WTC11 (cell line): ENCODE data around the gene MYO3A. TPM values are rescaled to one million over a fixed set of nuclear protein-coding genes. Genes with fewer than 3 reads are reported as not detected.

Source experiments
- ATAC-seq: fragments of 200-7000 bp; cut with Tn5 transposase; 2 replicates; pipeline ENCODE4 v1.10.0; 2021; ENCODE audit warnings: mild to moderate bottlenecking, moderate library complexity
- CTCF ChIA-PET: fragments of 300-600 bp; sonication (Branson Sonifier 250); formaldehyde crosslinking; loops from one replicate; lab custom pipeline; 2021; ENCODE audit warnings: antibody characterized with exemption; lab: Charles Lee
- POLR2A ChIA-PET: fragments of 350-600 bp; sonication (Branson Sonifier 250); formaldehyde crosslinking; loops from one replicate; lab custom pipeline; 2021; ENCODE audit warnings: antibody characterized with exemption; lab: Charles Lee
- DNase-seq: peaks from one replicate; pipeline ENCODE4 v3.0.0; 2021; ENCODE audit warnings: low spot score
- H3K27ac Mint-ChIP-seq: 2 replicates; pipeline ENCODE4 v1.8.0; 2021; ENCODE audit warnings: mixed read lengths
- H3K27me3 Mint-ChIP-seq: 2 replicates; pipeline ENCODE4 v1.8.0; 2021; ENCODE audit warnings: low read depth, mild to moderate bottlenecking, moderate library complexity, mixed read lengths
- H3K36me3 Mint-ChIP-seq: 2 replicates; pipeline ENCODE4 v1.8.0; 2021; ENCODE audit warnings: mixed read lengths
- H3K4me1 Mint-ChIP-seq: 2 replicates; pipeline ENCODE4 v1.8.0; 2022; ENCODE audit warnings: mixed read lengths
- H3K4me3 Mint-ChIP-seq: 2 replicates; pipeline ENCODE4 v1.8.0; 2021; ENCODE audit warnings: mild to moderate bottlenecking, moderate library complexity, mixed read lengths
- H3K9me3 Mint-ChIP-seq: 2 replicates; pipeline ENCODE4 v1.8.0; 2021; ENCODE audit warnings: mixed read lengths
- CREM ChIP-seq: sonication (generic); formaldehyde crosslinking; IDR thresholded peaks from 2 replicates; pipeline ENCODE4 v1.8.1; 2022; ENCODE audit warnings: mild to moderate bottlenecking, missing genetic modification reagents, moderate library complexity
- JAZF1 ChIP-seq: fragments of 250-450 bp; sonication (Bioruptor Pico); IDR thresholded peaks from 2 replicates; pipeline ENCODE4 v1.9.0; 2021; ENCODE audit warnings: moderate library complexity, mild to moderate bottlenecking, inconsistent platforms
- NFATC4 ChIP-seq: fragments of 250-450 bp; sonication (Bioruptor Pico); IDR thresholded peaks from 2 replicates; pipeline ENCODE4 v1.9.0; 2021; ENCODE audit warnings: mild to moderate bottlenecking
- NR3C1 ChIP-seq: sonication (generic); formaldehyde crosslinking; conservative IDR thresholded peaks from 2 replicates; pipeline ENCODE4 v1.8.1; 2023; ENCODE audit warnings: low read depth, mild to moderate bottlenecking, missing genetic modification reagents
- RELA ChIP-seq: sonication (generic); formaldehyde crosslinking; IDR thresholded peaks from 2 replicates; pipeline ENCODE4 v1.8.1; 2022; ENCODE audit warnings: missing genetic modification reagents, mild to moderate bottlenecking, borderline replicate concordance
- SMAD4 ChIP-seq: sonication (generic); formaldehyde crosslinking; IDR thresholded peaks from 2 replicates; pipeline ENCODE4 v1.8.0; 2022; ENCODE audit warnings: mild to moderate bottlenecking, missing genetic modification reagents
- TEAD1 ChIP-seq: sonication (generic); formaldehyde crosslinking; IDR thresholded peaks from 2 replicates; pipeline ENCODE4 v1.8.0; 2022; ENCODE audit warnings: mild to moderate bottlenecking, missing genetic modification reagents
- ZNF121 ChIP-seq: sonication (generic); formaldehyde crosslinking; IDR thresholded peaks from 2 replicates; pipeline ENCODE4 v1.8.0; 2023; ENCODE audit warnings: missing genetic modification reagents
- ZNF138 ChIP-seq: sonication (generic); formaldehyde crosslinking; conservative IDR thresholded peaks from 2 replicates; pipeline ENCODE4 v1.8.1; 2022; ENCODE audit warnings: mild to moderate bottlenecking, moderate library complexity, missing genetic modification reagents
- ZNF232 ChIP-seq: sonication (generic); formaldehyde crosslinking; IDR thresholded peaks from 2 replicates; pipeline ENCODE4 v1.8.0; 2022; ENCODE audit warnings: mild to moderate bottlenecking, missing genetic modification reagents
- ZNF317 ChIP-seq: sonication (generic); formaldehyde crosslinking; IDR thresholded peaks from 2 replicates; pipeline ENCODE4 v1.8.1; 2023; ENCODE audit warnings: low read depth, mild to moderate bottlenecking, moderate library complexity, missing genetic modification reagents, borderline replicate concordance
- total RNA-seq: library from RNA; stranded (reverse); gene quantifications from 3 replicates; pipeline ENCODE4 v1.2.3, GENCODE V29; 2021
- TF ChIP-seq, protein P1 (sequence below): sonication (generic); formaldehyde crosslinking; IDR thresholded peaks from 2 replicates; pipeline ENCODE4 v1.8.1; 2023; ENCODE audit warnings: mild to moderate bottlenecking, missing genetic modification reagents
- TF ChIP-seq, protein P2 (sequence below): sonication (generic); formaldehyde crosslinking; IDR thresholded peaks from 2 replicates; pipeline ENCODE4 v1.8.0; 2022; ENCODE audit warnings: missing genetic modification reagents
- TF ChIP-seq, protein P3 (sequence below): sonication (generic); formaldehyde crosslinking; IDR thresholded peaks from 2 replicates; pipeline ENCODE4 v1.8.1; 2023; ENCODE audit warnings: mild to moderate bottlenecking, missing genetic modification reagents, moderate library complexity
- TF ChIP-seq, protein P4 (sequence below): sonication (generic); formaldehyde crosslinking; IDR thresholded peaks from 2 replicates; pipeline ENCODE4 v1.8.0; 2022; ENCODE audit warnings: mild to moderate bottlenecking, missing genetic modification reagents

Gene MYO3A
- total RNA-seq, 1 experiment from 2014 or later, result 3.7 TPM

DNA sequence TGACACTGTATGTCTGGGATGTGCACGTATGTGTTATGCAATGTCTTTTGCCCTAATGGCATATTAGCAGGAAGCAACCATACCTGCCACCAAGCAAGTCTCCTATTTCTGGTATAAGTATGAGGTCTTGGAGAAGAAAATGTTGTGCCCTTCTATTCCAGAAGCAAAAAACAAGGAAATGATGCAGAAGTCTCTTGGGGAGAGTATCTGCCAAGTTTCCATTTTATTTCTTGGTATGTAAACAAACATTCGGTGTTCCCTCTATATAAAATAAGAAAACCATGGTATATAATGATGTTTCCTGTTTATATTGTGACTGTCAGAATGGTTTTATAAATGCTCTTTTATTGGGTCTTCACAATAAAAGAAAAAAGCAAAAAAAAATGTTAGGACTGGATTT is 19.3 kb upstream of the MYO3A start:
- Mint-ChIP-seq H3K27ac (no peak overlapping the region), H3K36me3 (peaks cover 37% of the 10 kb centered on the region), H3K27me3 (no peaks in the 10 kb centered on the region), H3K4me1 (peaks cover 6% of the 10 kb centered on the region; the same call in 1 of the 2 replicates), H3K4me3 (no peak overlapping the region), H3K9me3 (peaks cover 42% of the 10 kb centered on the region)
- CTCF ChIA-PET, result no interaction called here
- ATAC-seq (no peak), DNase-seq (no peak)
- POLR2A ChIA-PET, result no interaction called here
- TF ChIP-seq NFATC4 (no peak), NR3C1 (CRISPR knock-in tag) (no peak)
- TF ChIP-seq, protein P1, sequence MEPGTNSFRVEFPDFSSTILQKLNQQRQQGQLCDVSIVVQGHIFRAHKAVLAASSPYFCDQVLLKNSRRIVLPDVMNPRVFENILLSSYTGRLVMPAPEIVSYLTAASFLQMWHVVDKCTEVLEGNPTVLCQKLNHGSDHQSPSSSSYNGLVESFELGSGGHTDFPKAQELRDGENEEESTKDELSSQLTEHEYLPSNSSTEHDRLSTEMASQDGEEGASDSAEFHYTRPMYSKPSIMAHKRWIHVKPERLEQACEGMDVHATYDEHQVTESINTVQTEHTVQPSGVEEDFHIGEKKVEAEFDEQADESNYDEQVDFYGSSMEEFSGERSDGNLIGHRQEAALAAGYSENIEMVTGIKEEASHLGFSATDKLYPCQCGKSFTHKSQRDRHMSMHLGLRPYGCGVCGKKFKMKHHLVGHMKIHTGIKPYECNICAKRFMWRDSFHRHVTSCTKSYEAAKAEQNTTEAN (CRISPR knock-in tag), result no peak

DNA sequence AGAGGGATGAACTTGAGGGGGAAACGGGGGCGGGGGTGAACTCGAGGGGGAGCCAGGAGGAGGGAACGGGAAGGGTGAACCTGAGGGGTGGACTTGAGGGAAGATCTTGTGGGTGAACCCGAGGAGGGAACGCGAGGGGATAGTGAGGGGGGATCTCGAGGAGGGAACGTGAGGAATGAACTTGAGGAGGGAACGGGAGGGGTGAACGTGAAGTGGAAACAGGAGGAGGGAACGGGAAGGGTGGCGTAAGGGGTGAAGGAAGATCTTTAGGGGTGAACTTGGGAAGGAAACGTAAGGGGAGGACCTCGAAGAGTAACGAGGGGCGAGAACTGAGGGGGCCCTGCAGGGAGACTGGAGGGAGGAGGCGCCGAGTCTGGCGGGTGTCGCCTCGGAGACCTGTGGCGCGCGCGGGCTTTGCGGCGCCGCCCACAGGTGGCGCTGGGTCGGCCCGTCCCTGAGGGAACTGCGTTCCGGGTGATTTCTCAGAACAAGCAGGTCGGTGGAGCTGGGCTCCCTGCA is 651 bp downstream of the MYO3A start:
- DNase-seq (peak; percentile 57), ATAC-seq (peak; percentile 53)
- ChIA-PET POLR2A (interaction anchor here (0.7 kb wide), 1 partner anchor 25 kb away, joined by 5 read pairs; no protein-coding TSS in a partner anchor), CTCF (interaction anchor here (0.6 to 1.6 kb wide), 7 partner anchors 9 to 279 kb away, joined by 3 to 15 read pairs (median 5); no protein-coding TSS in a partner anchor)
- TF ChIP-seq ZNF232 (CRISPR knock-in tag) (0 out of 2 replicates have a peak, but pooled peaks have one; percentile 19), TEAD1 (CRISPR knock-in tag) (0 out of 2 replicates have a peak, but pooled peaks have one; percentile 33), RELA (no peak)
- TF ChIP-seq, protein P2, sequence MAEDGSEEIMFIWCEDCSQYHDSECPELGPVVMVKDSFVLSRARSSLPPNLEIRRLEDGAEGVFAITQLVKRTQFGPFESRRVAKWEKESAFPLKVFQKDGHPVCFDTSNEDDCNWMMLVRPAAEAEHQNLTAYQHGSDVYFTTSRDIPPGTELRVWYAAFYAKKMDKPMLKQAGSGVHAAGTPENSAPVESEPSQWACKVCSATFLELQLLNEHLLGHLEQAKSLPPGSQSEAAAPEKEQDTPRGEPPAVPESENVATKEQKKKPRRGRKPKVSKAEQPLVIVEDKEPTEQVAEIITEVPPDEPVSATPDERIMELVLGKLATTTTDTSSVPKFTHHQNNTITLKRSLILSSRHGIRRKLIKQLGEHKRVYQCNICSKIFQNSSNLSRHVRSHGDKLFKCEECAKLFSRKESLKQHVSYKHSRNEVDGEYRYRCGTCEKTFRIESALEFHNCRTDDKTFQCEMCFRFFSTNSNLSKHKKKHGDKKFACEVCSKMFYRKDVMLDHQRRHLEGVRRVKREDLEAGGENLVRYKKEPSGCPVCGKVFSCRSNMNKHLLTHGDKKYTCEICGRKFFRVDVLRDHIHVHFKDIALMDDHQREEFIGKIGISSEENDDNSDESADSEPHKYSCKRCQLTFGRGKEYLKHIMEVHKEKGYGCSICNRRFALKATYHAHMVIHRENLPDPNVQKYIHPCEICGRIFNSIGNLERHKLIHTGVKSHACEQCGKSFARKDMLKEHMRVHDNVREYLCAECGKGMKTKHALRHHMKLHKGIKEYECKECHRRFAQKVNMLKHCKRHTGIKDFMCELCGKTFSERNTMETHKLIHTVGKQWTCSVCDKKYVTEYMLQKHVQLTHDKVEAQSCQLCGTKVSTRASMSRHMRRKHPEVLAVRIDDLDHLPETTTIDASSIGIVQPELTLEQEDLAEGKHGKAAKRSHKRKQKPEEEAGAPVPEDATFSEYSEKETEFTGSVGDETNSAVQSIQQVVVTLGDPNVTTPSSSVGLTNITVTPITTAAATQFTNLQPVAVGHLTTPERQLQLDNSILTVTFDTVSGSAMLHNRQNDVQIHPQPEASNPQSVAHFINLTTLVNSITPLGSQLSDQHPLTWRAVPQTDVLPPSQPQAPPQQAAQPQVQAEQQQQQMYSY (CRISPR knock-in tag), result no peak
- TF ChIP-seq, protein P3, sequence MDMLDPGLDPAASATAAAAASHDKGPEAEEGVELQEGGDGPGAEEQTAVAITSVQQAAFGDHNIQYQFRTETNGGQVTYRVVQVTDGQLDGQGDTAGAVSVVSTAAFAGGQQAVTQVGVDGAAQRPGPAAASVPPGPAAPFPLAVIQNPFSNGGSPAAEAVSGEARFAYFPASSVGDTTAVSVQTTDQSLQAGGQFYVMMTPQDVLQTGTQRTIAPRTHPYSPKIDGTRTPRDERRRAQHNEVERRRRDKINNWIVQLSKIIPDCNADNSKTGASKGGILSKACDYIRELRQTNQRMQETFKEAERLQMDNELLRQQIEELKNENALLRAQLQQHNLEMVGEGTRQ (CRISPR knock-in tag), result 0 out of 2 replicates have a peak, but pooled peaks have one; percentile 2
- Mint-ChIP-seq H3K27ac (peak overlapping the region; percentile 88), H3K9me3 (no peaks in the 10 kb centered on the region), H3K36me3 (no peaks in the 10 kb centered on the region), H3K27me3 (peaks cover 20% of the 10 kb centered on the region), H3K4me1 (peaks cover 11% of the 10 kb centered on the region), H3K4me3 (peak overlapping the region; percentile 95)

DNA sequence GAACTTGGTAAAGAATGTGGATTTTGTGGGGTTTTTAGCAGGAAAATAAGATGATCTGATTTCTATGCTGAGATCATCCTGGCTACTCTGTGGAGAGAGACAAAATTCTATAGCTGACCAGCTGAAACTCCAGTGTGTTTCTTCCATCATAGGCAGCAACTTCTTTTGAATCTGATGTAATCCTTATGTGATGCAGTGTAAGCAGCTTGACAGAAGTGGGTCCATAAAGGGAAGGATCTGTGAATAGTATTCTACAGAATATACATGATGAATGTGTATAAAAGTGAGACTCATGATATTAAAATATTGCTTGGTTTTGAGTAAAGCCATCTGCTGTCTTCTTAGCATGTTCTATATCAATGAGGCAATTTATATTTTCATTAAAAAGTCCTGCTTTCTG is 4.4 kb downstream of the MYO3A start:
- Mint-ChIP-seq H3K4me1 (peaks cover 10% of the 10 kb centered on the region), H3K4me3 (no peak overlapping the region), H3K27me3 (peaks cover 9% of the 10 kb centered on the region), H3K27ac (peak overlapping the region; percentile 0; the same call in 1 of the 2 replicates), H3K36me3 (no peaks in the 10 kb centered on the region), H3K9me3 (no peaks in the 10 kb centered on the region)
- CTCF ChIA-PET, result interaction anchor here (2.9 kb wide), 1 partner anchor 63 kb away, joined by 7 read pairs; no protein-coding TSS in a partner anchor
- no peak for DNase-seq
- ATAC-seq, result no peak
- TF ChIP-seq ZNF138 (CRISPR knock-in tag) (no peak), ZNF121 (CRISPR knock-in tag) (no peak), SMAD4 (no peak), CREM (no peak), JAZF1 (no peak), ZNF317 (no peak)
- TF ChIP-seq, protein P4, sequence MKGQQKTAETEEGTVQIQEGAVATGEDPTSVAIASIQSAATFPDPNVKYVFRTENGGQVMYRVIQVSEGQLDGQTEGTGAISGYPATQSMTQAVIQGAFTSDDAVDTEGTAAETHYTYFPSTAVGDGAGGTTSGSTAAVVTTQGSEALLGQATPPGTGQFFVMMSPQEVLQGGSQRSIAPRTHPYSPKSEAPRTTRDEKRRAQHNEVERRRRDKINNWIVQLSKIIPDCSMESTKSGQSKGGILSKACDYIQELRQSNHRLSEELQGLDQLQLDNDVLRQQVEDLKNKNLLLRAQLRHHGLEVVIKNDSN (CRISPR knock-in tag), result no peak
- POLR2A ChIA-PET, result no interaction called here
